Measurements from ENCODE around the gene KCNK6. TPM values are rescaled to one million over a fixed set of nuclear protein-coding genes. Genes with fewer than 3 reads are reported as not detected.

The KCNK6 gene
- total RNA-seq, 1 experiment from 2014 or later = 6.5 TPM

GRCh38 chr19:38340927-38341326 lies 21.3 kb downstream of the KCNK6 start:
- H3K14ac ChIP-seq (ENCODE audit: insufficient read depth, low read length) = no peak overlapping the region
- H2BK120ac ChIP-seq (ENCODE audit: low read depth, low read length, poor library complexity, severe bottlenecking) = no peak overlapping the region
- no peaks in the 10 kb centered on the region for H3K9me3 Mint-ChIP-seq
- no peak overlapping the region for H3K18ac ChIP-seq (ENCODE audit: insufficient read length, low read depth, low read length)
- no peaks in the 10 kb centered on the region; a peak in 1 of 7 replicates for H3K36me3 Mint-ChIP-seq (ENCODE audit: insufficient read depth in 1 of 3, low read depth in 3 of 3)
- no peak for DNase-seq
- H4K20me1 ChIP-seq (ENCODE audit: control insufficient read depth, insufficient read depth, insufficient read length) = no peaks in the 10 kb centered on the region
- peaks cover 11% of the 10 kb centered on the region for H3K23me2 ChIP-seq (ENCODE audit: insufficient read length, low read depth, low read length, poor library complexity, severe bottlenecking)
- H4K8ac ChIP-seq (replicated peaks; ENCODE audit: insufficient read length, low read depth, low read length) = no peak overlapping the region
- no peaks in the 10 kb centered on the region for H3K9me3 ChIP-seq (ENCODE audit: control insufficient read depth, low read depth, low read length)
- H3T11ph ChIP-seq (ENCODE audit: low read length) = no peak overlapping the region
- no peak overlapping the region for H3K27ac ChIP-seq (ENCODE audit: insufficient read length, low read depth, low read length)
- H3K79me2 ChIP-seq (ENCODE audit: insufficient read depth, low read length) = no peaks in the 10 kb centered on the region
- H4K91ac ChIP-seq (ENCODE audit: insufficient read length, low read depth, low read length) = no peak overlapping the region
- no peak overlapping the region for H2AK5ac ChIP-seq (ENCODE audit: insufficient read length, low read length)
- no peak overlapping the region for H4K5ac ChIP-seq (ENCODE audit: insufficient read length, low read depth, low read length)
- no peaks in the 10 kb centered on the region for H3K27me3 ChIP-seq (ENCODE audit: insufficient read depth, low read length)
- no peak overlapping the region for H2BK5ac ChIP-seq (ENCODE audit: insufficient read length, low read length)
- H3K4me3 Mint-ChIP-seq = no peak overlapping the region
- no peak overlapping the region for H2BK20ac ChIP-seq (ENCODE audit: low read depth, low read length, poor library complexity, severe bottlenecking)
- H2BK12ac ChIP-seq (ENCODE audit: insufficient read length, low read depth, low read length) = no peak overlapping the region
- H3K27ac Mint-ChIP-seq = no peak overlapping the region; a peak in 1 of 7 replicates
- no peak overlapping the region for H3K23ac ChIP-seq (ENCODE audit: insufficient read length, low read depth, low read length)
- H2AFZ ChIP-seq (ENCODE audit: low read length) = no peak overlapping the region
- H3K27me3 Mint-ChIP-seq (ENCODE audit: low read depth) = no peaks in the 10 kb centered on the region
- H3K56ac ChIP-seq (ENCODE audit: insufficient read length, low read depth, low read length) = no peak overlapping the region
- peaks cover 3% of the 10 kb centered on the region; the same call in 1 of the 2 replicates for H3K4me1 ChIP-seq (ENCODE audit: insufficient read depth, low read length)
- H3K4me1 Mint-ChIP-seq = peaks cover 15 to 18% of the 10 kb centered on the region in 2 experiments
- no peak overlapping the region for H3K4ac ChIP-seq (ENCODE audit: low read depth, low read length)
- H3K4me2 ChIP-seq (ENCODE audit: insufficient read depth, insufficient read length, low read length) = no peak overlapping the region
- H3K79me1 ChIP-seq (ENCODE audit: insufficient read depth, low read depth, low read length, poor library complexity, severe bottlenecking) = no peaks in the 10 kb centered on the region
- no peak overlapping the region for H3K9ac ChIP-seq (ENCODE audit: extremely low read depth, insufficient read length, low read length)
- WGBS (ENCODE audit: extremely low coverage, insufficient read length, low lambda C conversion rate) = no CpG with 5 or more reads among the region's 2 CpGs
- TF ChIP-seq CTCF (conservative IDR thresholded peaks at IDR 0.05) = no peak
- H2BK15ac ChIP-seq (ENCODE audit: low read depth, low read length) = no peak overlapping the region

All from H9 (cell line).